H1 (cell line): ENCODE results near the gene ERICH3. TPM values are rescaled to one million over a fixed set of nuclear protein-coding genes. Genes with fewer than 3 reads are reported as not detected.
A peak's percentile ranks its signal among the peaks of the same experiment; 100 is the strongest.

Experiments
- CTCF ChIA-PET: fragments of 300-600 bp; sonication (Branson Sonifier 250); formaldehyde crosslinking; loops from one replicate; lab custom pipeline; 2021; ENCODE audit not compliant: partially characterized antibody; lab: Charles Lee
- POLR2A ChIA-PET: fragments of 300-600 bp; sonication (Branson Sonifier 250); formaldehyde crosslinking; loops from one replicate; lab custom pipeline; 2021; ENCODE audit warnings: inconsistent platforms; ENCODE audit not compliant: partially characterized antibody; lab: Charles Lee
- DNase-seq, 2 experiments: peaks; one replicate each; pipeline versions ENCODE4 v3.0.0 to v3.0.0-alpha.2; 2010 to 2022; ENCODE audit warnings: low spot score in 2 of 2, low read depth in 1 of 2, mixed read lengths in 1 of 2
- FAIRE-seq: peaks from 2 replicates; lab custom pipeline; 2011; peaks lifted over from hg19 to GRCh38; lab: Jason Lieb, UNC
- H2AFZ ChIP-seq: 2 replicates; pipeline ENCODE4 v1.8.1; 2012; ENCODE audit warnings: low read length, inconsistent platforms
- H2AK5ac ChIP-seq: 2 replicates; pipeline ENCODE4 v1.6.1; 2013; ENCODE audit warnings: low read depth, low read length
- H2BK120ac ChIP-seq: replicated peaks from 2 replicates; pipeline ENCODE3; 2013; ENCODE audit warnings: low read depth, low read length, inconsistent platforms
- H2BK12ac ChIP-seq: 2 replicates; pipeline ENCODE4 v1.6.1; 2013; ENCODE audit warnings: low read depth, low read length
- H2BK15ac ChIP-seq: 2 replicates; pipeline ENCODE4 v1.6.1; 2013; ENCODE audit warnings: low read length
- H2BK20ac ChIP-seq: 2 replicates; pipeline ENCODE4 v1.6.1; 2013; ENCODE audit warnings: low read length
- H2BK5ac ChIP-seq: 2 replicates; pipeline ENCODE4 v1.6.1; 2013; ENCODE audit warnings: low read depth, low read length
- H3K14ac ChIP-seq: 2 replicates; pipeline ENCODE4 v1.6.1; 2013; ENCODE audit warnings: inconsistent platforms; ENCODE audit not compliant: insufficient read length
- H3K18ac ChIP-seq: 2 replicates; pipeline ENCODE4 v1.6.1; 2013; ENCODE audit warnings: low read length; ENCODE audit errors: extremely low read depth
- H3K23ac ChIP-seq: 2 replicates; pipeline ENCODE4 v1.6.1; 2013; ENCODE audit warnings: inconsistent platforms; ENCODE audit not compliant: insufficient read length
- H3K23me2 ChIP-seq: 2 replicates; pipeline ENCODE4 v1.6.1; 2013; ENCODE audit warnings: low read depth, low read length
- H3K27ac ChIP-seq: 2 replicates; pipeline ENCODE4 v1.6.1; 2011; ENCODE audit warnings: low read depth, low read length, inconsistent platforms
- H3K27me3 ChIP-seq, 4 experiments: replicated peaks in 1 of 4; 1 replicate in 1 of 4; 2 replicates in 3 of 4; pipeline versions ENCODE4 v1.6.1 to v1.8.1; 2011 to 2013; ENCODE audit warnings: low read length in 3 of 4, mild to moderate bottlenecking in 3 of 4, inconsistent platforms in 2 of 4, mixed read lengths in 2 of 4, moderate library complexity in 1 of 4; ENCODE audit not compliant: control insufficient read depth in 3 of 4, insufficient read depth in 3 of 4; ENCODE audit errors: extremely low read depth in 1 of 4
- H3K36me3 ChIP-seq, 4 experiments: 2 replicates each; pipeline versions ENCODE4 v1.6.1 to v1.8.1; 2011 to 2013; ENCODE audit warnings: mild to moderate bottlenecking in 4 of 4, low read length in 3 of 4, moderate library complexity in 2 of 4, control low read depth in 1 of 4, inconsistent platforms in 1 of 4; ENCODE audit not compliant: insufficient read depth in 4 of 4, control insufficient read depth in 2 of 4
- H3K4ac ChIP-seq: replicated peaks from 2 replicates; pipeline ENCODE3; 2013; ENCODE audit warnings: low read length, low read depth, mixed read lengths, inconsistent platforms; ENCODE audit not compliant: insufficient read length
- H3K4me1 ChIP-seq, 4 experiments: replicated peaks in 1 of 4; 1 replicate in 1 of 4; 2 replicates in 3 of 4; pipeline versions ENCODE4 v1.6.1 to v1.8.1; 2011 to 2013; ENCODE audit warnings: low read length in 3 of 4, inconsistent platforms in 2 of 4, mixed read lengths in 1 of 4; ENCODE audit not compliant: insufficient read depth in 4 of 4, control insufficient read depth in 3 of 4
- H3K4me2 ChIP-seq, 2 experiments: 2 replicates each; pipeline versions ENCODE4 v1.6.1 to v1.8.1; 2011 to 2013; ENCODE audit warnings: low read depth in 2 of 2, low read length in 2 of 2, control low read depth in 1 of 2, inconsistent platforms in 1 of 2, mild to moderate bottlenecking in 1 of 2; ENCODE audit not compliant: insufficient read depth in 1 of 2
- H3K4me3 ChIP-seq, 4 experiments: fragments of 200-600, 300-600 bp in 1 of 4; sonication (generic), shearing (Covaris generic), sonication (Bioruptor Twin) in 1 of 4; 2 replicates each; pipeline versions ENCODE4 v1.5.1 to v1.8.1; 2011 to 2016; ENCODE audit warnings: low read length in 4 of 4, low read depth in 3 of 4, control low read depth in 2 of 4, inconsistent platforms in 2 of 4, mild to moderate bottlenecking in 2 of 4, mixed read lengths in 1 of 4, moderate library complexity in 1 of 4; ENCODE audit not compliant: insufficient read depth in 2 of 4; ENCODE audit errors: extremely low read depth in 1 of 4
- H3K56ac ChIP-seq: replicated peaks from 2 replicates; pipeline ENCODE3; 2013; ENCODE audit warnings: low read depth, mild to moderate bottlenecking, mixed read lengths, low read length, inconsistent platforms; ENCODE audit not compliant: insufficient read length
- H3K79me1 ChIP-seq: 2 replicates; pipeline ENCODE4 v1.6.1; 2013; ENCODE audit warnings: low read depth, low read length, control low read depth
- H3K79me2 ChIP-seq, 2 experiments: 2 replicates each; pipeline versions ENCODE4 v1.6.1 to v1.8.1; 2012 to 2013; ENCODE audit warnings: low read length in 2 of 2, mild to moderate bottlenecking in 2 of 2, inconsistent platforms in 1 of 2; ENCODE audit not compliant: insufficient read depth in 2 of 2, control insufficient read depth in 1 of 2
- H3K9ac ChIP-seq, 4 experiments: replicated peaks in 1 of 4; 1 replicate in 1 of 4; 2 replicates in 3 of 4; pipeline versions ENCODE4 v1.6.1 to v1.8.1; 2011 to 2013; ENCODE audit warnings: low read depth in 3 of 4, low read length in 3 of 4, control low read depth in 2 of 4, mild to moderate bottlenecking in 2 of 4, moderate library complexity in 2 of 4, inconsistent platforms in 1 of 4; ENCODE audit errors: extremely low read depth in 1 of 4
- H3K9me3 ChIP-seq, 2 experiments: 2 replicates each; pipeline versions ENCODE4 v1.6.1 to v1.8.1; 2012 to 2013; ENCODE audit warnings: mild to moderate bottlenecking in 2 of 2, moderate library complexity in 2 of 2, control low read depth in 1 of 2, inconsistent platforms in 1 of 2, low read depth in 1 of 2, low read length in 1 of 2, mixed read lengths in 1 of 2; ENCODE audit not compliant: insufficient read depth in 2 of 2
- H4K20me1 ChIP-seq, 2 experiments: replicated peaks in 1 of 2; 2 replicates each; pipeline versions ENCODE3 to v1.8.1; 2011 to 2013; ENCODE audit warnings: inconsistent platforms in 2 of 2, low read length in 2 of 2, mild to moderate bottlenecking in 1 of 2; ENCODE audit not compliant: insufficient read depth in 2 of 2, control insufficient read depth in 1 of 2
- H4K5ac ChIP-seq: 2 replicates; pipeline ENCODE4 v1.6.1; 2013; ENCODE audit warnings: low read length, low read depth, mixed read lengths, inconsistent platforms; ENCODE audit not compliant: insufficient read length
- H4K8ac ChIP-seq: 2 replicates; pipeline ENCODE4 v1.8.0; 2013; ENCODE audit warnings: mild to moderate bottlenecking, moderate library complexity, low read length, inconsistent platforms; ENCODE audit not compliant: insufficient read depth; ENCODE audit errors: extremely low read depth
- H4K91ac ChIP-seq: replicated peaks from 2 replicates; pipeline ENCODE3; 2013; ENCODE audit warnings: low read length, mixed read lengths, inconsistent platforms; ENCODE audit not compliant: insufficient read length
- KDM4A ChIP-seq: IDR thresholded peaks from one replicate; pipeline ENCODE4 v1.7.1; 2012; ENCODE audit warnings: low read depth, mild to moderate bottlenecking, moderate library complexity, low read length, inconsistent platforms; ENCODE audit not compliant: severe bottlenecking
- NANOG ChIP-seq: IDR thresholded peaks from 2 replicates; pipeline ENCODE4 v1.6.1; 2011; ENCODE audit warnings: low read length, low read depth, mild to moderate bottlenecking, inconsistent platforms; ENCODE audit not compliant: insufficient read depth, poor library complexity, severe bottlenecking
- WGBS, 2 experiments: shearing (Covaris generic) in 1 of 2; methylation state at CpG; one replicate each; pipeline versions ENCODE4 v1.1.6 to v1.1.7; 2013 to 2015; ENCODE audit warnings: low lambda C conversion rate in 2 of 2, mixed read lengths in 2 of 2, inconsistent platforms in 1 of 2, low coverage in 1 of 2, missing lambda C conversion rate in 1 of 2; ENCODE audit not compliant: insufficient replicate concordance in 2 of 2, insufficient coverage in 1 of 2, insufficient read length in 1 of 2; ENCODE audit errors: extremely low coverage in 1 of 2, missing lambda C conversion rate in 1 of 2; 5-methylcytosine and 5-hydroxymethylcytosine counted together
- polyA plus RNA-seq, 7 experiments: library from polyadenylated mRNA; depleted of rRNA in 3 of 7; stranded (reverse) in 5 of 7; unstranded in 2 of 7; fragments of >200 nt in 5 of 7; fragments of 200-250 nt in 2 of 7; gene quantifications; 1 replicate in 5 of 7; 2 replicates in 1 of 7; 4 replicates in 1 of 7; pipeline versions ENCODE4 v1.2.1 to v1.2.3, GENCODE V29; 2011 to 2013; ENCODE audit warnings: missing spikeins in 2 of 7, mixed read lengths in 2 of 7
- total RNA-seq: library from RNA; stranded (reverse); fragmentation: NEBNext Ultra II Directional; extraction: Animal tissue kit (Norgen Biotek cat#: 25700); gene quantifications from 2 replicates; pipeline ENCODE4 v1.2.1, GENCODE V29; 2021

ERICH3 gene
- total and polyA plus RNA-seq, 2 of the 8 experiments (the other 6 are each of a cell fraction or from before 2014, with no cell fraction given): 0.02 TPM; not detected in 1

DNA sequence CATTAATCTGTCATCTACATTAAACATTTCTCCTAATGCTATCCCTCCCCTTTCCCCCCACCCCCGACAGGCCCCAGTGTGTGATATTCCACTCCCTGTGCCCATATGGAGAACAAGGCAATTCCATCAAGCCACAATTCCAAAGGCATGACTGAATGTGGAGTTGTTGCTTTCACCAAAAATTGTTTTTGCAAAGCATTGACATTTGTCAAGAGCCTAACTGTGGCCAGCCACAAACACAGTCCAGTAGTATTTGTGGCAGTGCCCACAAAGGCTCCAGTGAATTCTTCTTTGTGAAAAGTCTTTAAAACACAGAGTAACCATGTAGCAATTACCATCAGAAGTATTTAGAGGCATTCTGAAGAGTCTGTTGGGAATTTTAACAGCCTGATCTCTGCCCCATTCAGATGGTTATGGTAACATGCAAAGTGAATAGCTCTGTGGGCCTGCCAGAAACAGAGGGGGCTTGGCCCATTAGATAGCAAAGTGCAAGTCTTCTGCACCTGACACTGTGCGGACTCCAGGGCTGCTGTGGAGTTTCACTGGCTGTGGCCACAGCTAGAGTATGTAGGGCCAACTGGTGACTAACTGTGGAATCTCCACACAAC is 149.6 kb downstream of the ERICH3 start:
- no peak overlapping the region for H2BK20ac ChIP-seq
- H3K14ac ChIP-seq: no peak overlapping the region
- no peak overlapping the region for H2AFZ ChIP-seq
- H3K9me3 ChIP-seq: no peaks in the 10 kb centered on the region
- H2BK120ac ChIP-seq: no peak overlapping the region
- no peak for DNase-seq
- no peak overlapping the region for H3K4ac ChIP-seq
- H2BK5ac ChIP-seq: peak overlapping the region; percentile 22; the same call in 1 of the 2 replicates
- 71% methylated on average over 1 of the region's 2 CpGs; no CpG with 5 or more reads in 1 of the 2 experiments for WGBS, 2 experiments
- H3K79me2 ChIP-seq: no peaks in the 10 kb centered on the region
- no peak overlapping the region for H3K9ac ChIP-seq
- no peak overlapping the region for H2AK5ac ChIP-seq
- POLR2A ChIA-PET: interaction anchor here (1.5 kb wide), 1 partner anchor 22 kb away, joined by 5 read pairs; no protein-coding TSS in a partner anchor
- no peaks in the 10 kb centered on the region for H3K79me1 ChIP-seq
- H3K23me2 ChIP-seq: peaks cover 4% of the 10 kb centered on the region
- no peak for FAIRE-seq
- no peak overlapping the region for H2BK15ac ChIP-seq
- H3K4me1 ChIP-seq: peaks cover 3 to 15% (median 8%) of the 10 kb centered on the region in 4 experiments; a peak in 6 of 7 replicates
- TF ChIP-seq NANOG (peak; percentile 58), KDM4A (no peak)
- TF ChIP-seq, all 59 proteins: peak for 1
- Histone ChIP-seq H3K27me3 (no peaks in the 10 kb centered on the region), H3K36me3 (no peaks in the 10 kb centered on the region), H2BK12ac (no peak overlapping the region), H3K27ac (no peak overlapping the region), H3K18ac (no peak overlapping the region), H3K56ac (no peak overlapping the region), H3K4me3 (no peak overlapping the region), H3K23ac (no peak overlapping the region), H4K5ac (no peak overlapping the region), H3K4me2 (peak overlapping the region in 1 of 2 experiments; percentile 24; a peak in 1 of 4 replicates), H4K20me1 (no peaks in the 10 kb centered on the region), H4K8ac (no peak overlapping the region), H4K91ac (no peak overlapping the region)
- CTCF ChIA-PET: interaction anchor here (0.5 to 2.7 kb wide), 3 partner anchors 13 to 139 kb away, joined by 3 to 12 read pairs (median 3); no protein-coding TSS in a partner anchor
